ENCODE results near the gene IKZF2.

The IKZF2 gene

GRCh38 chr2:212953170-212953920 lies 198.1 kb downstream of the IKZF2 start:
- no peak for DNase-seq

GRCh38 chr2:212949786-212950185 lies 201.6 kb downstream of the IKZF2 start:
- no peak for DNase-seq

Measured in CD4-positive, alpha-beta T cell treated with Interleukin-4 for 4 hours (primary cell).